Camera-type eye (tissue), 1 donor: ENCODE results near the gene PPIP5K1. TPM values are rescaled to one million over a fixed set of nuclear protein-coding genes. Genes with fewer than 3 reads are reported as not detected.

Source experiments
- total RNA-seq: library from RNA; depleted of rRNA; stranded (reverse); fragments of >200 nt; gene quantifications from one replicate; pipeline ENCODE4 v1.2.3, GENCODE V29; 2014

PPIP5K1 gene
- total RNA-seq = 46.3 TPM

GRCh38 chr15:43589778-43590466 lies at the start of gene PPIP5K1:
PPIP5K1 (minus strand) TSS chr15:43590208; CDS start chr15:43584504, 5,704 bp downstream.

GRCh38 chr15:43618700-43619099 lies 28.7 kb upstream of the PPIP5K1 start, which contains the start of gene STRC:
STRC (minus strand) TSS chr15:43618800; CDS start chr15:43618722, 78 bp downstream.

DNA sequence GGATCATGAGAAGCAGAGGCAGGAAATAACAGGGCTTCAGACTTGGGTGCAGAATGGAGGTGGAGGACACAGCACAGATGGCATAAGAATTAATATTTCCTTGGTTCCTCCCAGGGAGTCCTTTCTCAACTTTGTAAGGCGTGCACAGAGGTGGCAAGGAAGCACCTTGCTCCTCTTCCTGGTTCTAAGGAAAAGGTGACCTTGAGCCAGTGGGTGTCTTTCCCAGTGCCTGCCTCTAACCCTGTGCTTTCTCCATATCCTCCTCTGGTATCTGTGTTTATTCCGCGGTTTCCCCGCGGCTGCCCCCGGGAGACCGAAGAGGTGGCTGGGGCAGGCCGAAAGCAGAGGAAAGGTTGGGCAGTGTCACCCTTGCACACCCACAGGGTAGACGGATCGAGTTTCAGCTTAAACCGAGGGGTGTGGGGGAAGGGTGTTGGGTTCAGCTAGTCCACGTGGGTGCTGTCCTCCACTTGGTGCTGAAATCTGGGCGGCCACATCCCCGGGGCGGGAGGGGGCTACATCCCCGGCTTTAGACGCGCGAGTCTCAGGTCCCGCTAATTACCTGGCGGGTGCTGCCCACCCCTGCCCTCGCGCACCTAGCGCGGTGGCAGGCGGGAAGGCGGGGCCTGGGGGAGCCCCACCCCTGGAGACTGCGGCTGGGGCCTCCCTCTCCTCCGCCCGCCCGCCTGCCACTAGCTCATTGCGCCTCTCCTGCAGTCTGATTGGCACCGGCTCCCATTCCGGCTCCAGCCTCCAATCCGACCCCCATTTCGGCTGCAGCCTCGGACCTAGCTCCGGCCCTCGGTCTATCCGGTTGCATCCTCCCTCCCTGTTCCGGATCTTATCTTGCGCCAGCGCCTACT lies 3.6 kb upstream of the PPIP5K1 start, which contains the start of gene CKMT1B:
CKMT1B (plus strand) TSS at position 700 of the 863 bp plus-strand sequence. CDS start 192 bp downstream, outside the sequence.

DNA sequence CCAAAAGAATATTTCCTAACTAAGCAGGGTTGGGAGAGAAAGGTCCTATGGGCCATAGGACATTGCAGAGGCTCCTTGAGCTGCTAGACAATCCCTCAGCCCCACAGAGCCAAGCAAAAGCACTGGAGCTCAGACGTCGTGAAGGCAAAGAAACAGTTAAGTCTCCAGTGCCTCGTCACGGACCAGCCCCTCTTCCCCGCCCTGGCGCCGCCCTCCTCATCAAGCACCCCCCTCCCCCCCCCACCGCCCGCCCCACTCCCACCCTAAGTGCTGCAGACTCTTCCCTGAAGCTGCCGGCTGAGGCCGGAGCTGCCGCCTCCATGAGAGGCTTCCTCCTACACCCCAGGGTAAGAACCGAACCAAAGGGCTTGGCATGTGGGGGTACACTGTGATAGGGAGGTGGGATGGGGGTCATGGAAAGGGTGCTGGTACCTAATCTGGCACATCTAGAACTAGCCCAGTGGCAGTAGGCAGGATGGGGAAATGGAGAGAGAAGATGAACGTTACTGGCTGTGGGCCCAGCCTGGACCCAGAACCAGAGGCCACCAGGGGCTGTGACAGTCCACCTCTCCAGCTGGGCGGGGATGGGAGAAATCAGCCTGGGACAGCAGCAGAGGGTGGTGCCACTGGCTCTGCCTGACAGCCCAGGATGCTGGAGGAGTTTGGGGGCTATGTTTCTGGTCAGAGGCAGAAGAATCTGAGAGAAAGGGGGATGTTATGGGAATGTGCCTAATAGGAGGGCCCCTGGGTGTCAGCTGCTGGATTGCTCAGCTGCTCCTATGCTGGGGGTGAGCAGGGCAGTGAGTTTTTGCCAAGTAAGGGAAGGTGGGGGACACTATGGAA lies 72.4 kb downstream of the PPIP5K1 start, which contains the start of gene MAP1A:
MAP1A (plus strand) TSS at position 255 of the 843 bp plus-strand sequence. CDS start 3,866 bp downstream, outside the sequence.

DNA sequence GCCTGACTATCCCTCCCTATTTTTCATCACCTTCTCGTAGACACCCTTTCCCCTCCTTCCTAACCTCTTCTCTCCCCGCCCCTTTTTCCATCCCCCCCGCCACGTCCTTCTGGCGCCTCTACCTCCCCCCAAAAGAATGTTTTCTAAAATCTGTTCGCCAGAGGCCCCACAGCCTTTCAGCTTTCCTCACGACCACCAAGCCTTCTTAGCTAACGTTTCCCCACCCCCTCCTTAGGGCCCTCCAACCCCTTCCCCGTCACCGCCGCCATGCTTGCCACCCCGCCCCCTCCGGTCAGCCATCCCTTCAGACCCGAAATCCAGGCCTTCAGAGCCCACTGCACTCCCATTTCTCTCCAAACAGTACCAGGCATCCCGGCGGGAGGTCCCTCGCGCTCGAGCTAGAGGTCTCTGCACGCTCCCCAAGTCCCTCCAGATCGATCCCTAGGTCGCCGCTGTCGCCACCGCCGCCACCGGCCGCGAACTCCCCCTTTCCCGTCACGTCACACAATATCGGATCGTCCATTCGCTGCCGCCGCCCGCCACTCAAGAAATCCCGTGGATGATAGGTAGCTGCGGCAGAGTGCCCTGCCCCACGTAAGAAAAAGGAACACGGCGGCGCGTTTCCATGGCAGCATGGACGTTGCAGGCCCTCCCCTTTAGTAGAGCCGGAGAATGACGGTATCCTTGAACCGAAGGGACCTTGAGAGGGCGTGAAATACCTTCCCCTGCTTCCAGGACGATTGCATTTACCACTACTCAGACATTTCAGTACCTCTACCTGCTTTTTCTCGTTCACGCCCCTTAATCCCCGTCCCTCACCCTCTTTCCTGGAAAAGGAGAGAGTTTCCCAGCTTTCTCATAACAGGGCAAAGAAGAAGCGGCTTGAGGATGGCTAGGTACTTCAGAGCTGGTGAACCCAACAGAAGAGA lies 97.1 kb downstream of the PPIP5K1 start, which contains the start of gene TP53BP1:
TP53BP1 (minus strand) TSS at position 484 of the 929 bp plus-strand sequence; CDS start at position 371, 113 bp downstream.

Other genes starting within 250 kb of the PPIP5K1 start
- gene ZSCAN29, start 219.2 kb downstream of the PPIP5K1 start, total RNA-seq = 59.3 TPM
- 36.7 TPM for gene TUBGCP4, start 219.1 kb downstream of the PPIP5K1 start, total RNA-seq
- gene TP53BP1, start 97.1 kb downstream of the PPIP5K1 start, total RNA-seq = 127 TPM
- gene MAP1A, start 72.6 kb downstream of the PPIP5K1 start, total RNA-seq = 26.2 TPM
- 6.7 TPM for gene CKMT1B, start 3.8 kb upstream of the PPIP5K1 start, total RNA-seq
- 5.1 TPM for gene STRC, start 28.6 kb upstream of the PPIP5K1 start, total RNA-seq
- 5.7 TPM for gene CATSPER2, start 58.6 kb upstream of the PPIP5K1 start, total RNA-seq
- gene CKMT1A, start 103.7 kb upstream of the PPIP5K1 start, total RNA-seq = 2.6 TPM
- 131 TPM for gene PDIA3, start 156.2 kb upstream of the PPIP5K1 start, total RNA-seq
- gene ELL3, start 186.8 kb upstream of the PPIP5K1 start, total RNA-seq = 5.0 TPM
- 341 TPM for gene SERF2, start 202.1 kb upstream of the PPIP5K1 start, total RNA-seq
- gene SERINC4, start 210.0 kb upstream of the PPIP5K1 start, total RNA-seq = 3.8 TPM
- gene HYPK, start 210.4 kb upstream of the PPIP5K1 start, total RNA-seq = 7.5 TPM
- gene MFAP1, start 234.5 kb upstream of the PPIP5K1 start, total RNA-seq = 37.1 TPM
- 14.3 TPM for gene WDR76, start 236.8 kb upstream of the PPIP5K1 start, total RNA-seq